ENCODE results near the gene LSM6. TPM values are rescaled to one million over a fixed set of nuclear protein-coding genes. Genes with fewer than 3 reads are reported as not detected.

The LSM6 gene
- total RNA-seq, 1 experiment from 2014 or later, result 79.6 TPM

DNA sequence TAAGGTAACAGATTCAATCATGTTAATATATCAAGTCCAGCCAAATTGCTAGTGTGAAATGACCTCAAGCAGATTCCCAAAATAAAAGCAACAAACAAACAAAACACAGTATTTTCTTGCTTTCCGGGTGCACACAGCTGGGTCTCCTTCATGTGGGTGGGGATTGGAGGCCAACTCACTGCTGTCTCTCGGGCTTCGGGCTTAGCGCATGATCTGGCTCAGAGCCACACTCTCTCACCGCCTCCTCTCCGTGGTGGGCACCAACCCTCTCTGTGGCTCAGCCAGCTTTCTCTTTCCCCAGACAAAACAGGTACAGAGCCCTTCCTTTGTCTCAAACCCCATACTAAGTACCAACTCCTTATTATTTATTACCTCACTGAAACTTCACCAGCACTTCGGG lies 35.9 kb downstream of the LSM6 start:
- no peaks in the 10 kb centered on the region for H3K27me3 ChIP-seq
- H3K36me3 ChIP-seq, result no peaks in the 10 kb centered on the region
- H3K9me3 ChIP-seq (replicated peaks), result no peaks in the 10 kb centered on the region
- peak in 1 of 2 experiments; percentile 8 for DNase-seq
- no peak overlapping the region for H3K27ac ChIP-seq
- no peaks in the 10 kb centered on the region for H3K4me1 ChIP-seq
- no peak overlapping the region for H3K4me3 ChIP-seq

DNA sequence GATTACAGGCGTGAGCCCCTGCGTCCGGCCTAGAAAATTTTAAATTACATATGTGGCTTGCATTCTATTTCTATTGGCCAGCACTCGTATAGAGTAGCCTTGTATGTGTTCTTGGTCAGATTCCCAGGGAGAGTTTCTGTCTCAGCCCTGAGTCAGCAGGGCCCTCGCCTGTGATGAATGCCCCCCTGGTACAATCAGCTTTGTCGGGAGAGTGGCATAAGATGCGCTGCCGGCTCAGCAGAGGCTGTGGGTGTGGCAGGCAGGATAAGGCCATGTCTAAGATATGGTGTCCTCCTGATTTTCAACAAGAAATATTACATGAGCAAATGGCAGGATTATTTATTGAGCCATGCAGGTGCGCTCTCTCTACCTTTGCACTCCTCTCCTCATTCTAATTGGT lies 37.3 kb downstream of the LSM6 start:
- DNase-seq, result no peak
- Histone ChIP-seq H3K36me3 (no peaks in the 10 kb centered on the region), H3K4me1 (no peaks in the 10 kb centered on the region), H3K9me3 (replicated peaks) (no peaks in the 10 kb centered on the region), H3K27ac (no peak overlapping the region), H3K27me3 (no peaks in the 10 kb centered on the region), H3K4me3 (no peak overlapping the region)

DNA sequence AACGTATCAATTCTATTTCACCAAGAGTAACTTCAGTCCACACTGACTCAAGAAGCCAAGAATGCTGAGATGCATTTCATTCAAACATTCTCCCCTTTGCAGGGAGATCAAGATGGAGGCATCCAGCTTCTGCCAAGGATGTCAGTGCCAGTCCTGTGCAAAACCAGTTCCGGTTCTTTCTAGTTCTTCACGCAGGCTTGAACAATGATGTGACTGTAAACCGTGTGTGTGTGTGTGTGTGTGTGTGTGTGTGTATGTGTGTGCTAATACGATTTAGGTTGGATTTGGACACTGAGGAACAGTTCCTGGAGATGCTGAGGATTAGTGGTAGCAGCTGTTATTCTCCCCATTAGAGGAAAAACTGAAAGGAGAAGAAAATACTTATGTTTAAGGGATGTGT lies 38.7 kb downstream of the LSM6 start, which contains the start of gene REELD1:
Gene REELD1 (plus strand): TSS at position 301 of the 400 bp plus-strand sequence. CDS start 2,415 bp downstream, outside the sequence.
- Histone ChIP-seq H3K36me3 (no peaks in the 10 kb centered on the region), H3K27ac (no peak within 1 kb of the TSS), H3K9me3 (replicated peaks) (no peaks in the 10 kb centered on the region), H3K4me3 (no peak within 1 kb of the TSS), H3K4me1 (no peaks in the 10 kb centered on the region), H3K27me3 (no peaks in the 10 kb centered on the region)
- peak in 1 of 2 experiments; percentile 21 for DNase-seq

DNA sequence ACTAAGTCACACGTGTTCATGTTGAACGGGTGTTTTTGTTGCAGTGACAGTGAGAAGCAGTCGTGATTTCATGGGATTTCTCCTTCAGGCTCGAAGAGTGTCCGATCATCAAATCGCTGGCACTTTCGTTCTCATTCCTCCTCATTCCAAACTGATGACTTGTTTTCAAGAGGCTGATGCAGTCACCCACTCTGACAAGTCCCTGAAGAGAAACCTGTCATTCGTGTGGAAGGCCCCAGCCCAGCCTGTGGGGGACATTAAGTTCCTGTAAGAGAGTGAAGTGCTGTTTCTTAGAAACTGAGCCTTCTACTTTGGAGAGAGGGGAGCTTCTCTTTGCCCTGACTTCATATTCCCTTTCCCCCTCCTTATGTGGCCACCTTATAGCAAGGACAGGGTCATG lies 46.8 kb downstream of the LSM6 start:
- no peak for DNase-seq
- no peak overlapping the region for H3K4me3 ChIP-seq
- H3K27me3 ChIP-seq, result no peaks in the 10 kb centered on the region
- no peaks in the 10 kb centered on the region for H3K36me3 ChIP-seq
- no peaks in the 10 kb centered on the region for H3K9me3 ChIP-seq (replicated peaks)
- no peak overlapping the region for H3K27ac ChIP-seq
- no peaks in the 10 kb centered on the region for H3K4me1 ChIP-seq

DNA sequence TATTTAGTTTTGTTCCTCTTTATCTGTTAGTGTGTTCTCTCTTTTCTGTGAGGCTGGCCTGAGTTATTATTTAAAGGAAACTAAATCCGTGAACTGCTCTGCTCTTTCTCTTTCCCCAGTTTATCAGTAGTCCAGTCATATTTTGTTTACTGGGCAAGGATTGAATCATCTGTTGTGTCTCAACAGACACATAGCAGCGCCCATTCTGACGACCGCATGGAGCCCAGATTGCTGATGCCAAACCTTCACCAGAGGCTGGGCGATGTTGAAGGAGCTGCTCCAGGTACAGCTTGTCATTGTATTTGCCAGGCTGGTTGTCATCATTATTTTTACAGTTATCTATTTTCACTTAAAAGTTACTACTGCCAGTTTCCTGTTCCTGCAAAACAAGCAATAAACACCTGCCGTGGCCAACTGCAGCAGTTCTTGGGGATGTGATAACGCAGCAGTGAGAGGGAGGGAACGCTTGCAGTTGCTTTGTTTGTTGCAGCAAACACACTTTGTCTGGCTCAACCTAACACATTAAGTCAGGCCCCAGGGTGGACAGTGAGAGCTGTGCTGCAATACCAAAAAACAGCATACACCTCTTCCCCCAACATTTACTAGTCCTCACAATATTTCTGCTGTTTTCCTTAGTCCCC lies 48.9 kb downstream of the LSM6 start:
- H3K4me3 ChIP-seq, result no peak overlapping the region

DNA sequence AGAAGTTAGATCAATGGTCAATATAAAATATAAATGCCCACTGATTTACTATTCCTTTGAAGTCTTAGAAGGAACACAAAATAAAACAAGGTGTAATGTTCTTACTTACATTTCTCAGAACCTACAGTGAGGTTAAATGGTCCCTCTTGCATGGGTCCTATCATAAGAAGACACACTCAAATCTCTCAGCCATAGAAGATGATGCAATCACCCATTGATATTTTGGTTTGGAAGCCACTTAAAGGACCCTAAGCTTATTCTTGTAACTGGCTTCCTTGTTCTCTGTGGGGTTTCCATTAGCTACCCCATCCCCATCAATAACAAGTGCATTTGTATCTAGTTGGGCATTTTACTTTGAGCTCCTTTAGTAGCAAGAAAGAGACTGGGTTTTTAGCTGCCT lies 53.9 kb downstream of the LSM6 start:
- Histone ChIP-seq H3K4me3 (no peak overlapping the region), H3K27me3 (no peaks in the 10 kb centered on the region), H3K4me1 (no peaks in the 10 kb centered on the region), H3K36me3 (no peaks in the 10 kb centered on the region), H3K9me3 (replicated peaks) (no peaks in the 10 kb centered on the region), H3K27ac (no peak overlapping the region)
- DNase-seq, result no peak

More for the DNA sequence above, 48.9 kb downstream of the LSM6 start:
- Histone ChIP-seq H3K36me3 (no peaks in the 10 kb centered on the region), H3K4me1 (no peaks in the 10 kb centered on the region), H3K27me3 (no peaks in the 10 kb centered on the region), H3K27ac (no peak overlapping the region), H3K9me3 (replicated peaks) (no peaks in the 10 kb centered on the region)
- no peak for DNase-seq

DNA sequence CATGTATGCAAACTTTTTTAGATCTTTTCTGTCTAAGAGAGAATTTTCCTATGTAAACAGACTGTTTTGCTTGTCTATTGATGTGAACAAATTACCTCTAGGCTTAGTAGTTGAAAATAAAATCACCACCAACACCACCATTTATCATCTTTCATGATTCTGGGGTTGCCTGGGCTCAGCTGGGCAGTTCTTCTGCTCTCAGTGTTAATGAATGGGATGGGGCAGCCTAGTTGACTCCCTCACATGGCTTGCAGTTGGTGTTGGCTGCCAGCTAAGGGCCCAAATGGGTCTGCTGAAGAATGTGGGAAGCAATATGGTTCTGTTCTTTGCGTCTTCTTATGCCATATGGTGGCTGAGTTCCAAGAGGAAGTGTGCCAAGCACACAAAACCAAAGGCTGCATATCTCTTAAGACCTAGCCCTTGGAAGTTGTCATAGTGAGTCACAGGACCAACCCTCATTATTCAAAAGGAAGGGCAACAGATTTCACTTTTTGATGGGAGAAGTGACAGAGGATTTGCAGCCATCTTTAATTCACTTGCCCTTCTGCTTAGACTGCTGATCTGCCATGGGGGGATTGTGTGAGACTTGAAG lies 56.7 kb downstream of the LSM6 start:
- no peaks in the 10 kb centered on the region for H3K27me3 ChIP-seq
- H3K4me3 ChIP-seq, result no peak overlapping the region
- no peaks in the 10 kb centered on the region for H3K36me3 ChIP-seq
- H3K9me3 ChIP-seq (replicated peaks), result no peaks in the 10 kb centered on the region
- no peak overlapping the region for H3K27ac ChIP-seq
- no peaks in the 10 kb centered on the region for H3K4me1 ChIP-seq
- no peak for DNase-seq

DNA sequence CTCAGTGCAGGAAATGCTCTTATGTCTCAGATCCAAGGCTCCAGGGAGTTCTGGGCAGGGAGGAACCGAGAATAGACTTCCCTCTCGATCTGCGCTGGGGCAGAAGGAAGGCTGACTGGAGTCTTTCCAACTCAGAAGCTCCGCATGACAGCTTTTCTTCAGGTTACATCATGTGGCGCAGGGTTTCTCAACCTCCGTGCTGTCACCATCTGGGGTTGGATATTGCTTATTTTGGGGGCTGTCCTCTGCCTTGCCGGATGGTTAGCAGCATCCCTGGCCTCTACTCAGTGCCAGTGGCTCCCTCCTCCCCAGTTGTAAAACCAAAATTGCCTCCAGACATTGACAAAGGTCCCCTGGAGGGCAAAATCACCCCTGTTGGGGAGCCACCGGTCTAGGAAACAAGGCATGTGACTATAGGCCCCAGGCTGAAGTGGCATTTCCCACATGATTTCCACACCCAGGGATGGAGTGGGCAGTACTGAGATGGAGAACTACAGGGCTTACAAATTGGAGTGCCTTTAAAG lies 60.2 kb downstream of the LSM6 start:
- Histone ChIP-seq H3K4me1 (no peaks in the 10 kb centered on the region), H3K4me3 (no peak overlapping the region), H3K36me3 (no peaks in the 10 kb centered on the region), H3K27me3 (no peaks in the 10 kb centered on the region), H3K9me3 (replicated peaks) (no peaks in the 10 kb centered on the region), H3K27ac (no peak overlapping the region)
- no peak for DNase-seq

DNA sequence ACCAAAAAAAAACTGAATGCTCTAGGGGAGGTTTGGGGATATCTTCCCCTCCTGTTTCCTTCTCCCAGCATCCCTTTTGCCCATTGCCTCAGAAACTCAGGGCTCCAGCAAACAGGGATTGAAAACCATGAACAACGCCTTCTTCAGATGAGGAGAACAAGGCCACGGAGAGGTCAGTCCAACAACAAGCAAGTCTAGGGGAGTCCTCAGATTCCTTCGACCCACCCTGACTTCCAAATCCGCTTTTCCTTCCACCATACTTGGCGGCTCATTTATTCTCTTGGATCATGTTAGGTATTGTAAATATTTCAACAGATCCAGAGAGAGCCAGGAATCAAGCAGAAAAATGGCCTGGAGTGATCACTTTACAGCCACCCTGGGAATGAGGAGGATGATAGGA lies 60.7 kb downstream of the LSM6 start:
- no peaks in the 10 kb centered on the region for H3K36me3 ChIP-seq
- H3K27me3 ChIP-seq, result no peaks in the 10 kb centered on the region
- no peaks in the 10 kb centered on the region for H3K9me3 ChIP-seq (replicated peaks)
- no peak for DNase-seq
- peaks cover 3% of the 10 kb centered on the region; the same call in 1 of the 2 replicates for H3K4me1 ChIP-seq
- H3K4me3 ChIP-seq, result no peak overlapping the region
- no peak overlapping the region for H3K27ac ChIP-seq

DNA sequence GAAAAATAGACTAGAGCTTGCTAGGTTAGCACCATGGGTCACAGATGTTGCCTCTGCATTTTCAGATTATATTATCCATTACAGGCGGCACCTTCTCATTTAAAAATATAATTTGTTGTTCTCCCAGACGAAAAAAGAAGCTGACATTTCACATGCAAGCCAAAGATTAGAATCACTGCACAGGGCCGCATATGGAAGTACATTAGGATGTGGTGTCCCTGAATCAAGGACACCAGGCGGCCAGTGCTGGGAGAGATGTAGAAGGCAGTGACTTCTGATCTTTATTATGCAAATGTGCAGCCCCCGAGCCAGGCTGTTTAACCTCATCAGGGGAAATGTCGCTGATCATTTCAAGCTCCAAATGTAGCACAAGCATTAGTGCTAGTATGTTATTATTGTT lies 61.6 kb downstream of the LSM6 start:
- H3K9me3 ChIP-seq (replicated peaks), result no peaks in the 10 kb centered on the region
- DNase-seq, result no peak
- H3K4me1 ChIP-seq, result peaks cover 3% of the 10 kb centered on the region; the same call in 1 of the 2 replicates
- H3K27ac ChIP-seq, result no peak overlapping the region
- H3K4me3 ChIP-seq, result no peak overlapping the region
- no peaks in the 10 kb centered on the region for H3K36me3 ChIP-seq
- H3K27me3 ChIP-seq, result no peaks in the 10 kb centered on the region

DNA sequence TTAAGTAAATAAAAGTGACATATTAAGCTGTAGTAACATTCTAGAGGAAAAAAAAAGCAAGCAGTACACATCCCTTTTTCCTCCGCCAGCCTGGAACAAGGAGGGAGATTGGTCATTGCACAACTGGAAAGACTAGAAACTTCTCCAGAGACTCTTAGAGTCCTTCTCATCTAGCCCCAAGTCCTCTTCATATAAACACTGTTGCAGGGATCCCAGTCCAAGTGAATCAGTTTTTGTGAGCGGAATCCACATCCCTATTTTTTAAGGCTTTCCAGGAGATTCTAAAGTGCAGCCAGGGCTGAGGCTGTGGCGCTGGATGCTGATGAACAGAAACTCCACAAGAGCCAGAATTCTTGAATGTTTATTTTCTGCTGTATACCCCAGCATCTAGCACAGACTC lies 62.6 kb downstream of the LSM6 start:
- no peaks in the 10 kb centered on the region for H3K9me3 ChIP-seq (replicated peaks)
- no peaks in the 10 kb centered on the region for H3K36me3 ChIP-seq
- no peak for DNase-seq
- peaks cover 3% of the 10 kb centered on the region; the same call in 1 of the 2 replicates for H3K4me1 ChIP-seq
- no peaks in the 10 kb centered on the region for H3K27me3 ChIP-seq
- no peak overlapping the region for H3K27ac ChIP-seq
- H3K4me3 ChIP-seq, result no peak overlapping the region

Other genes starting within 250 kb of the LSM6 start
- gene ZNF827, start 236.9 kb upstream of the LSM6 start, total RNA-seq (2014; rRNA removed; shearing (Covaris generic)), result 10.5 and 10.7 TPM in 2 replicates
- not detected in 2 replicates for gene REELD1, start 38.8 kb downstream of the LSM6 start, total RNA-seq (2014; rRNA removed; shearing (Covaris generic))